Chondrocyte (in vitro differentiated cells): ENCODE measurements around the gene CLMN. TPM values are rescaled to one million over a fixed set of nuclear protein-coding genes. Genes with fewer than 3 reads are reported as not detected.
"Not testable (repeated sequence)": the region's sequence is repeated elsewhere in the genome, so short reads cannot be mapped to it uniquely, and the experiment has no call there.

Experiments
- DNase-seq: peaks from one replicate; pipeline ENCODE4 v3.0.0; 2021; ENCODE audit warnings: mixed read lengths, low spot score
- H3K27ac Mint-ChIP-seq: one replicate; pipeline ENCODE4 v1.8.0; 2021; ENCODE audit warnings: mild to moderate bottlenecking, moderate library complexity, mixed read lengths; ENCODE audit not compliant: unreplicated experiment
- H3K27me3 Mint-ChIP-seq: 2 replicates; pipeline ENCODE4 v1.8.0; 2021; ENCODE audit warnings: low read depth, mixed read lengths
- H3K36me3 Mint-ChIP-seq: 2 replicates; pipeline ENCODE4 v1.8.0; 2021; ENCODE audit warnings: low read depth, mixed read lengths
- H3K4me1 Mint-ChIP-seq: 2 replicates; pipeline ENCODE4 v1.8.0; 2021; ENCODE audit warnings: low read depth, mild to moderate bottlenecking, mixed read lengths
- H3K4me3 Mint-ChIP-seq: one replicate; pipeline ENCODE4 v1.8.0; 2021; ENCODE audit warnings: mild to moderate bottlenecking, moderate library complexity, mixed read lengths; ENCODE audit not compliant: unreplicated experiment
- H3K9me3 Mint-ChIP-seq: 2 replicates; pipeline ENCODE4 v1.8.0; 2021; ENCODE audit warnings: low read depth, mixed read lengths
- CTCF ChIP-seq: fragments of 200-600 bp; sonication (generic); IDR thresholded peaks from 2 replicates; pipeline ENCODE4 v1.5.0; 2021; ENCODE audit warnings: antibody characterized with exemption, mild to moderate bottlenecking, moderate library complexity
- total RNA-seq: library from RNA; stranded (reverse); gene quantifications from 3 replicates; pipeline ENCODE4 v1.2.1, GENCODE V29; 2021

CLMN gene
- total RNA-seq, 1 donor from 2014 or later, result 7.3 TPM

GRCh38 chr14:95286645-95287044 lies 33.1 kb downstream of the CLMN start:
- peaks cover 3% of the 10 kb centered on the region for H3K9me3 Mint-ChIP-seq

GRCh38 chr14:95285566-95285965 lies 34.1 kb downstream of the CLMN start:
- H3K4me1 Mint-ChIP-seq, result peaks cover 7% of the 10 kb centered on the region
- no peak for TF ChIP-seq CTCF

More at GRCh38 chr14:95286645-95287044, 33.1 kb downstream of the CLMN start:
- Mint-ChIP-seq H3K36me3 (no peaks in the 10 kb centered on the region), H3K4me1 (peaks cover 15% of the 10 kb centered on the region), H3K27ac (no peak overlapping the region), H3K27me3 (no peaks in the 10 kb centered on the region), H3K4me3 (no peak overlapping the region)
- TF ChIP-seq CTCF, result no peak
- no peak for DNase-seq

GRCh38 chr14:95283802-95284201 lies 35.9 kb downstream of the CLMN start:
- H3K4me3 Mint-ChIP-seq, H3K27me3 Mint-ChIP-seq, H3K9me3 Mint-ChIP-seq, H3K4me1 Mint-ChIP-seq, DNase-seq, H3K27ac Mint-ChIP-seq, H3K36me3 Mint-ChIP-seq: not testable (repeated sequence)

More at GRCh38 chr14:95285566-95285965, 34.1 kb downstream of the CLMN start:
- no peak overlapping the region for H3K27ac Mint-ChIP-seq
- H3K27me3 Mint-ChIP-seq, result no peaks in the 10 kb centered on the region
- DNase-seq, result no peak
- H3K36me3 Mint-ChIP-seq, result no peaks in the 10 kb centered on the region
- no peak overlapping the region for H3K4me3 Mint-ChIP-seq
- H3K9me3 Mint-ChIP-seq, result peaks cover 3% of the 10 kb centered on the region

GRCh38 chr14:95282986-95283380 lies 36.7 kb downstream of the CLMN start:
- not testable (repeated sequence) for H3K4me3 Mint-ChIP-seq, H3K9me3 Mint-ChIP-seq, H3K4me1 Mint-ChIP-seq, DNase-seq, H3K36me3 Mint-ChIP-seq, H3K27me3 Mint-ChIP-seq
- H3K27ac Mint-ChIP-seq, result peak overlapping the region; percentile 62

- no peak for DNase-seq
- no peak overlapping the region for H3K4me3 Mint-ChIP-seq
- no peaks in the 10 kb centered on the region for H3K36me3 Mint-ChIP-seq
Measured at GRCh38 chr14:95282354-95282985, 37.2 kb downstream of the CLMN start.

GRCh38 chr14:95281560-95282176 lies 38.0 kb downstream of the CLMN start:
- H3K4me3 Mint-ChIP-seq, result no peak overlapping the region
- no peak overlapping the region for H3K27ac Mint-ChIP-seq
- DNase-seq, result no peak
- no peaks in the 10 kb centered on the region for H3K36me3 Mint-ChIP-seq
- H3K27me3 Mint-ChIP-seq, result no peaks in the 10 kb centered on the region
- peaks cover 3% of the 10 kb centered on the region for H3K9me3 Mint-ChIP-seq
- peaks cover 7% of the 10 kb centered on the region for H3K4me1 Mint-ChIP-seq
- TF ChIP-seq CTCF, result no peak

More at GRCh38 chr14:95282354-95282985, 37.2 kb downstream of the CLMN start:
- peaks cover 7% of the 10 kb centered on the region for H3K4me1 Mint-ChIP-seq
- H3K27me3 Mint-ChIP-seq, result no peaks in the 10 kb centered on the region
- peaks cover 3% of the 10 kb centered on the region for H3K9me3 Mint-ChIP-seq
- TF ChIP-seq CTCF, result no peak
- H3K27ac Mint-ChIP-seq, result no peak overlapping the region
